Right hindlimb (tissue), 1 donor: Measurements from ENCODE around the gene TMEM165.

Experiments
- DNase-seq: peaks from one replicate; pipeline ENCODE4 v3.0.0-alpha.2; 2018

TMEM165 gene

DNA sequence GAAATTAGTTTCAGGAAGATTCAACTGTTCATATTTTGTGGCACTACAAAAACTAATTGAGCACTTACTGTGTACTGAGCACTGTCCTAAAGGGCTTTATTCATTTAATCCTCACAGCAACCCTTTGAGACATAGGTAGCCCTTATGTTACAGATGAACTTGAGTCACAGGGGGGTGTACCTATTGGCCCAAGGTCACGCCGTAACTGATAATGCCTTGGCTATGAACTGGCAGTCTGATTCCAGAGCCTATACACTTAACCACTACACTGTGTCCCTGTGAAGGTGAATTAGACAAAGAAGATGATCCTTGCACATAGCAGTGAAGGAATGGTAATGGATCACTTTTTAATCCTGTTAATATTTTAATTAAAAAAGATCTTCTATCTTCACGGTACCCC lies 12.0 kb downstream of the TMEM165 start:
- DNase-seq = no peak

DNA sequence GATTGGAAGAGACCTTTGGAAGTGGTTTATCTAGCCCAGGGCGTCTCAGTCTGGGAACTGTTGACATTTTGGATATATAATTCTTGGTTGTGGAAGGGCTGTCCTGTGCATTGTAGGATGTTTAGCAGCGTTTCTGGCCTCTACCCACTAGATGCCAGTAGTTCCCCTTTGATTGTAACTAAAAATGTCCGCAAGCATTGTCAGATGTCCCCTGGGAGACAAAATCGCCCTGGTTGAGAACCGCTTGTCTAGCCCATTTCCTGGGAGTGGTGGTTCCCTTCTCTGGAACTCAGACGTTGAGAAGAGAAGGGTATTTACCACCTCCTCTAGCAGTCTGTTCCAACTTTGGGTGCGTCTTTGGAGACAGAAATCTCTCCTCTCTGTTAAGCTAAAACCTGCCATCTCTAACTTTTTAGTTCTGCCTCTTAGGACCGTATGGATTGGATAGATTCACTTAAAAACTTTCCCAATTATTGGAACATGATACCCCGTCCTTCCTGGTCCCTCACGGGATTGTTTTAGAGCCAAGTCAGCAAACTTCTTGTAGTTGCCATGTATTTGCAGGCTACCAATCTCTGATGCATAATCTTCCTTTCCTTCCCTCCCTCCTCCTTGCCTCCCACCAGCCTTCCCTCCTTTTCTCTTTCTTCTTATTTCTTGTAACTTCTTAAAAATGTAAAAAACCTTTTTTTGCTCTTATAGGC lies 13.9 kb downstream of the TMEM165 start:
- DNase-seq = no peak

DNA sequence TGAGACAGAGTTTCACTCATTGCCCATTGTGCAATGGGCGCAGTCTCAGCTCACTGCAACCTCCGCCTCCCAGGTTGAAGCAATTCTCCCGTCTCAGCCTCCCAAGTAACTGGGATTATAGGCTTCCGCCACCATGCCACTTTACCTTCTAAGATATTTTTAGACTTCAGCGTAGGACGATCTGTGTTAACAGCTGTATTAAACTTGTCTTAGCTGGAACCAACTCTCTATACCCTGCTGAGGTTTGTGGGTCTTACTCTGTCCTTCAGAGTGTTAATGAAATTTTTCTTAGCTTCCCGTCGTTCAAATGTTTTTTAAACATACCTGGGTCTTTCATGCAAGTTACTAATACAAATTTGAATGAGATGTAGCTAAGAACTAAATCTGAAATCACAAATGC lies 14.7 kb downstream of the TMEM165 start:
- DNase-seq = no peak

DNA sequence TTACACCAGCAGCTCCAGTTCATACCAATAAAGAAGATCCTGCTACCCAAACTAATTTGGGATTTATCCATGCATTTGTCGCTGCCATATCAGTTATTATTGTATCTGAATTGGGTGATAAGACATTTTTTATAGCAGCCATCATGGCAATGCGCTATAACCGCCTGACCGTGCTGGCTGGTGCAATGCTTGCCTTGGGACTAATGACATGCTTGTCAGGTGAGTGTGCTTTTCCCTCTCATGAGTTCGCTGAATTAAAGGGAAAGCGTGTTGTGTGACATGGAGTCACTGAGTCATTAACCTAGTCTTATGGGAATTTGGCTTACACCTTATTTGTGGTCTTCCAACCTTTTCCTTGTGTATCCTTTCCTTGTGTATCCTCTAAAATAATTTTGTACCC lies 15.9 kb downstream of the TMEM165 start:
- DNase-seq = no peak

DNA sequence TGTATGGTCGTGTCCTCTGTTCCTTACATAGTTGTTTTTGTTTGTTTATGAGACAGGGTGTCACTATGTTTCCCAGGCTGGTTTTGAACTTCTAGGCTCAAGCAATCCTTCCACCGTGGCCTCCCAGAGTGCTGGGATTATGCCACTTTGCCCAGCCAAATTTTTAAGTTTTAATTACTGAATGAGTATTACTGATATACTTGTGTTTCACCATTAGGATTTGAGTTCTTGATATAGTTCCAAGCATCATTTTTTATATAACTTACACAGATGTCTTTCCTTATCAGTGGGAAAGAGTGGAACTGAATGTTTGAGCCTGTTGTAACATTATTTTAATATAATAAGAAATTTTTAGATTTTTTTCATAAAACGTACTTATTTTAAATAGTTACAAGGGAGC lies 20.4 kb downstream of the TMEM165 start:
- DNase-seq = no peak

DNA sequence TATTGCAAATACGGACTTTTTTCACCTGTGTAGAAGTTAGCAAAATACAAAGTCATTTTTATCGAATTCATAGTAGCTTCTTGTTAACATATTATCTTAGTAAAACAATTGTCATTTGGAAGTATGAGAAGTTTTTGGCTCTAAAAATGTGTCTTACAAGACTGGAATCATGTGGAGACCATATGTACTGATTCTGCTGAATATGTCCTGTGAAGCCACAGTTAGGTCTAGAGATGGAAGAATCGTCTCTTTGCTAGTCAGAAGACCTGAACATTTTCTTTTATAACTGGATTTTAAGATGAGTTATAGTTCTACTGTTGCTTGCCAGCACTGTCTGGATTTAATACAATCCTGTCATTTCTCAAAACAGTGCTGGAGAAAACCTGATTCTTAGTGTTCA lies 29.0 kb downstream of the TMEM165 start:
- DNase-seq = no peak

DNA sequence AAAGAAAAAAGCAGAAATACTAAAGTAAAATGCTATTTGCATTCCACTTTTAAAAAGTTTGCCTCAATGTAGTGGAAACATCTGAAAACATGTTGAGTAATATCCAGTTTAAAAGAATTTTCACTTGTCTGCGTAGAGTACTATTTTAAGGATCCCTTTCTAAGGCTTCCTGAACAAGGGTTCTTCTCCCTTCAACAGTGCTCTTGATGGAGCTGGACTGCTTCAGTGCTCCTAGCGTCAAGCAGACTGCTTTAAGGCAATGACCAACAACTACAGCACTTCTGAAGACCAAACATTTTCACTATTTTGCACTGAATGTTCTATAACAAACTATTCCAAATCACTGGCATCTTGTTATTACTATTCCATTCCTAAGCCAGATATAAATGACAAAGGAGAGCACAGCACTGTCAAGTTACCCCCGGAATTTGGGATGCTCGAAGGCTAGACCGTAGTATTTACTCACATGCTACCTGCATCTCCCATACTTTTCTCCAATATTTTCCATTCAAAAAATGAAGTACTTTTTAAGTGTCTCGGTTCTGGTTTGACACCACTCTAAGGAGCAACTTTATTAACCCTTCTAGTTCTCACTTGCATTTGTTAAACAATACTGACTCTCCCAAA lies 36.1 kb downstream of the TMEM165 start:
- no peak for DNase-seq

DNA sequence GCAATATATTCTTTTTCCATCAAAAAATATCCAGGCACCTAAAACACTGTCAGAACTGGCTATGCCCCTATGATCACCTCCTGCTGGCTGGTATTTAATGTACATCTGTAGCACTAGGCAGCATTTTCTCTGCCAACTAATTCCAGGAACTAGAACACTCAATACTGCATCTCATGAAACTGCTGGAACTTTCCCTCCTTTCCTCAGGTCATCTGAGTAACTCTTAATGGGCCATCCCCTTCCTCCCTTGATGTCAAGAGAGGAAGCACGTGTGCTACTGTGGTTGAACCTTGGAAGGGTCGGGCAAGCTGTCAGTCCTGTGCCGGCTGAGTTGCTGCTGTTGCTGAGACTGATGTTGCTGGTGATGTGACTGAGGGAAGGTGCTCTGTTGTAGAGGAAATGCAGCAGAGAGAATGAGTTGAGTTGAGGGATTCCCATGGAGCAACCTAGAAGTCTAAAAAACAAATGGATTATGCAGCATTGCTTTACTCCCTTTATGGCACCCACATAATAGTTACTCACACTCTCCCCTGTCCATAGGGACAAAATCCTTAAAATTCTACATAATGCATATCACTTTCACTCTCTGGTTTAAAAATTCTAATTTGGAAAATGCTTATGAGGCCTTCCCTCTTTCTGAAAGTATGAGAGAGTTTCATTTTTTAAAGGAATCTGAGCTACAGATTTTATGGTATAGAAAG lies 39.5 kb downstream of the TMEM165 start:
- DNase-seq = no peak

DNA sequence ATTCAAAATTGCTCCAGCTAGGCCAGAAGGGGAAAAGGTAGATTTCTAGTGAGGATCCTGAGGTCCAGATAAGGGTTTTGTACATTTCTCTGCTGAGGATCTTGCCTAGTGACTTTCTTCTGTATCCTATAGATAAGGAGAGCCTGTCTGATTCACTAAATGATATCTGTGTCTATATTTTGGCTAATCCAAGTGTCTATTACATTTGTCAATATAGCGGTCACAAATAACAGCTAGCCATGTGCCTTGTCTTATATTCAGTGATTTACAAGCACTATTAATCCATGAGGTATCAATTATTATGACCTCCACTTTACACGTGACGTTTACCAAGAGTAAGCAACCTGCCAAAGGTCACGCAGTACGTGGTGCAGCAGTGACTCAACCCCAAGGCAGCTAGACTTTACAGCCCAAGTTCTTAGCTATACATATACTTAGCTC lies 41.6 kb downstream of the TMEM165 start:
- no peak for DNase-seq

DNA sequence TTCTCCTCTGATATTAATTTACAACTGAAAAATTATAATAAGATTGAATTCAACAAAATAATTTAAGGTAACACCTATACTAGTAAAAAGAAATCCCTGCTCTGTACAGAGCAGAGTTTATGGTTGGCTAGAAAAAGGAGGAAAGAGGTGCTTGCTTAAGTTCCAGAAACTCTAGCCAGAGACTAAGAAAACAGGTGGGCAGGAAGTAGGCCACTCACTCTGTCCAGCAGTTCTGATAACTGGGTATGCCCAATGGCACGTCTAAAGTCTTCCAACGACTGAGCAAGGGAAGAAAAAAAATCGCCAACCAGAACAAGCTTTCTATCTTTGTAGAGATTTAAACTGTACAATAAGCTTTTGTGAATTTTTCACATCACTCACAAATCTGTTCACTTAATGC lies 42.1 kb downstream of the TMEM165 start:
- no peak for DNase-seq

DNA sequence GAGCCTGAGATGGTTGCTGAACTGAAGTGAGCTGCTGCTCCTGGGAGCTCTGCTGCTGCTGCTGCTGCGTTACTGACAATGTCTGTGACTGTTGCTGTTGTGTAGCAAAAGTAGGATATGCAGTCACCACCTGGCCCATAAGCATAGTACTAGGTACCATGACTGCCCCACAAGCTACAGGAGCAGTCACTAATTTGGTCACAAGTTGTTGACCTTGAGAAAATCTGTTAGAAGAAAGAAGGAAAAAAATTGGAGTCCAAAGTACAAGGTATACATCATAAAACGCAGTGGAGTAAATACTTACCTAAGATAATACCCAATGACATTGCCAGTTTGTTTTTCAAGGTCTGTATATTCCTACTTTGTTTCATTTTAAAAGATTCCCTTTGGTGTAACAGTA lies 42.6 kb downstream of the TMEM165 start:
- DNase-seq = no peak

DNA sequence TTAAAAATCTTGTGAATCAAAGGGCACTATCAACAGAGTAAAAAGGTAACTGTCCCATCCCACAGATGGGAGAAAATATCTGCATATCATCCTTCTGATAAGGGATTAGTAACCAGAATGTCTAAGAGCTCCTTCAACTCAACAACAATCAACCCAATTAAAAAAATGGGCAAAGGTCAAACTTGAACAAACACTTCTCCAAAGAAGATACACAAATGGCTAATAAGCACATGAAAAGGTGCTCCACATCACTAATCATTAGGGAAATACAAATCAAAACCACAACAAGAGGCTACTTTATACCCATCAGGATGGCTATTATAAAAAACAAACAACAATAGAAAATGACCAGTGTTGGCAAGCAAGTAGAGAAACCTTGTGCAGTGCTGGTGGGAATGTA lies 43.3 kb downstream of the TMEM165 start:
- DNase-seq = no peak

DNA sequence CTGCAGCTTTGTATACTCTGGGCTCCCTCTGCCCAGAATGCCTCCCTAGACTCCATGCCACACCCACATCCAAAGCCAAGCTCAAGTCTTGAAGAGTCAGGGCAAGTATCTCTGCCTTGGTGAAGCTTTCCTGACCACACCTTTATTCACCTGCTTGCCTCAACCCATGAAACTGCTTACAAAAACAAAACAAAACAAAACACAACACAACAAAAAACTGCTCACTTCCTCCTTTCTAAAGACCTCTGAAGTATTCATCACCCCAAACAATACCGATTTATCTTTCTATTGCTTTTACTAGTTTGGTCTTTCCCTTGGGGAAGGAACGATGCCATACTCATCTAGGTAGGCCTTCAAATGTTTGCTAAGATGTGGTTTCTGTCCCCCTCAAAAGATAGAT lies 45.0 kb downstream of the TMEM165 start:
- no peak for DNase-seq

DNA sequence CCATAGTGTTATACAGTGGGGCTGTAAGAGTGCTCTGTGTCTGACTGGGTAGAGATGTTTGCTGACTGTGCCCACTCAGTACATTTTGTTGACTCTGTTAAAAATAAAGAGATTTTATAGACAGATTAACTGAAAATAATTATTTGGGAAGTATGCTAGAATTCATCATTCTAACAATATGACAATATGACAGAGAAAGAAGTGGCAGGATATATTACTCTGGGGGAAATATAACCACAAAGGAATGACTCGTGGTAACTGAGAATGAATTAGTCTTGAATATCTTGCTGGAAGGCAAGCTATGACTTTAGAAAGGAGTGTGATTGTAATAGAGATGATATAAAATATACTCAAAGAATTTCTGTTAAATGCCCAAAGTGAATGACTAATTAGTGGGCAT lies 46.8 kb downstream of the TMEM165 start:
- no peak for DNase-seq

DNA sequence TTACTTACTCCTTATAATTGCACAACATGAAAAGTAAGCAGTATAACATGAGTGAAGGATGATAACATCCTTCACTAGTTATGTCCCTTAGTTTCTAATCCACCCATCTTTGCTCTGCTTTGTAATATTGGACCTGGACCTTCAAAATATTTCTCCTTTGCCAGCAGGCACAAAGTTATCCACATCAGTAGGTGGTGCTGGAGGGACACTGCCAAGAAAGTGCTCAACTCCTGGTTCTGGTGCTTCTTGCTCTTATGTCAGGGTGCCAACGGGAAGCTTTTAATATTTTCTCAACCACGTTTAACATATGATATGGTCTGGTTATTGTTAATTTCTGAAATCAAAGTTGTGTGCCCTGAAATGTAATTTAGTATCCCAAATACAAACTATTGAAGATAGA lies 49.1 kb downstream of the TMEM165 start:
- no peak for DNase-seq

DNA sequence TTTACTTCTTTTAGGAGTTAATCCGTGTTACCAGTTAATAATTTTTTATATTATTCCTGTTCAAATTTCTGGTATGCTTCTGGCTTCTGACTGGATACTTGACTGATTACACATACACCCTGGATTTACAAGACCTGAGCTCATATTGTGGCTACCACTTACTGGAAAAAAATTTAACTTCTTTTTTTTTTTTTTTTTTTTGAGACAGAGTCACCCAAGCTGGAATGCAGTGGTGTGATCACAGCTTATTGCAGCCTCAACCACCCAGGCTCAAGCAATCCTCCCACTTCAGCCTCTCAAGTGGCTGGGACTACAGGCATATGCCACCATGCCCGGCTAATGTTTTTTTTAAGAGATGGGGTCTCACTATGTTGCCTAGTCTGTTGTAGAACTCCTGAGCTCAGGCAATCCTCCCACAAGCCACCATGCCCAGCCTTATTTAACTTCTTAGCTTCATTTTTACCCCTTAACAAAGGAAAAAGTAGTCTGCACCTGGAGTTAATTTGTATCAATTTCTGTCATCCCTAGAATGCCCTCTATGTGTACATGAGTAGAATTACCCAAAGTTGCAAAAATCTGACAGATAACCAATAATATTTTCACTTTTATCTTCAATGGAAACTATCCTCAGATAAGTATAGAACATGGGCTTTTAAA lies 50.3 kb downstream of the TMEM165 start:
- DNase-seq = no peak

DNA sequence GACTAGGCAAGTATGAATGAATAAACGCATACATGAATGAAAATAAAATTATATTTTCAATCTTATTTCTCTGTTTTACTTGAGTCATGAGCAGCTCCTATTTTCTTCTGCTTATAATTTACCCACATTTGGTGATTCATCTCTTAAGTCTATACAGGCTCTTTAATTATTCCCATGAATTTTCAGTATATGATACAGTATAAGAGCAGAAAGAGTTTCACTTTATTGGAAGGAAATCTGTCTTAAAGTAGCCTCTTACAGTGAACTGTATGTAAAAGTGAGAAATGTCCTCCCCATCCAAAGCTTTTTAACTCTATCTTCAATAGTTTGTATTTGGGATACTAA lies 50.8 kb downstream of the TMEM165 start:
- no peak for DNase-seq

DNA sequence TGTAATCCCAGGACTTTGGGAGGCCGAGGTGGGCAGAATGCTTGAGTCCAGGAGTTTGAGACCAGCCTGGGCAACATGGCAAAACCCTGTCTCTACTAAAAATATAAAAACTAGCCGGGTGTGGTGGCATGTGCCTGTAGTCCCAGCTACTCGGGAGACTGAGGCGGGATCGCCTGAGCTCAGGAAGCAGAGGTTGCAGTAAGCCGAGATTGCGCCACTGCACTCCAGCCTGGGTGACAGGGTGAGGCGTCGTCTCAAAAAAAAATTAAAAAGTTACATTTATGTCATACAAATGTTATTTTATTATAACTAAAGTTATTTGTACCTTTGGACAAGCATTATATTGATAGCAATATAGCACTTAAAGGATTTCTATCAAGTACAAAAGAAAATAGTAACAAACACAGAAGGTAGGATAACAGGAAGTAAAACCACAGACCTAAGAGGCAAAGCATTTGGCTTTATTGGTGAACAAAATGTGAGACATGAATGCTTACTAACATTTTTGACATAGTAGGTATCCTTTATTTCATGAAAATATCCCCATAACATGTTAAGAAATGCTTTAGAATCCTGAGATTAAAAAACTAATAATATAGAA lies 51.5 kb downstream of the TMEM165 start:
- DNase-seq = no peak

DNA sequence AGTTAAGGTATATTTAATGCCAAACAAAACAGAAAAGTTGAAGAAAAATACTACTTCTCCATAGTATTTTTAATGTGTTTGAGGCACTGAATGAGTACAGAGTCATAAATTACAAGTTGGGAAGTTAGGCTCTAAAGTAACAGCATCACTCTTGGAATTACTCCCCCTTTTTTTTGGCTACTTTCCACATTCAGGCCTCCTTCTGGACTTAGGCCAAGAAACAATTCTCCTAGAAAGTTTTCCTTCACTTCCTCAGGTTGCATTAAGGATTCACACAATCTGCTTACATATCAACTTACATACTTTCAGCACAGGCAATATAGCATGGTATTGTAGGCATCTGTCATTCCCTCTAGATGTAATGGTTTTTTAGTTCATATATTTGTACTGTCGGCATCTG lies 52.1 kb downstream of the TMEM165 start:
- DNase-seq = no peak

DNA sequence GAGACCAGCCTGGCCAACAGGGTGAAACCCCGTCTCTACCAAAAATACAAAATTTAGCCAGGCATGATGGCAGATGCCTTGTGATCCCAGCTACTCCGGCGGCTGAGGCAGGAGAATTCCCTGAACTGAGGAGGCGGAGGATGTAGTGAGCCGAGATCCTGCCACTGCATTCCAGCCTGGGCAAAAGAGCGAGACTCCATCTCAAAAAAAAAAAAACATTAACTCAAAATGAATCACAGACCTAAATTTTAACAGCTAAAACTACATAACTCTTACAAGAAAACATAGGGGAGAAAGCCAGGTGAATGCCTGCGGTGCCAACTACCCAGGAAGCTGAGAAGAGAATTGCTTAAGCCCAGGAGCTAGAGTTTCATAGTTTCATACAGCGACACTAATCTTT lies 54.8 kb downstream of the TMEM165 start:
- no peak for DNase-seq

DNA sequence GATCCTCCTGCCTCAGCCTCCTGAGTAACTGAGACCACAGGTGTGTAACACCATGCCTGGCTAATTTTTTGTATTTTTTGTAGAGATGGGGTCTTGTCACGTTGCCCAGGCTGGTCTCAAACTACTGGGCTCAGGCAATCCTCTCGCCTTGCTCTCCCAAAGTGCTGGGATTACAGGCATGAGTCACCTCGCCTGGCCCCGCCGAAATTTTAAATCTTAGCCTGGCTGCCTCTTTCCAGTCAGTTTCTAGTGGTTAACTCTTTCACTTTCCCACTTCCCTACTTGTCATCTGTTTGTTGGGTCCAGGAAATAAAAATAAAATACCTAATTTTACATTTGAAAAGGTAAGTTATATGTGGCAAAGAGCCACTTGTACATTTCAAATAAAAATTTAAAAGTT lies 62.4 kb downstream of the TMEM165 start:
- DNase-seq = no peak

DNA sequence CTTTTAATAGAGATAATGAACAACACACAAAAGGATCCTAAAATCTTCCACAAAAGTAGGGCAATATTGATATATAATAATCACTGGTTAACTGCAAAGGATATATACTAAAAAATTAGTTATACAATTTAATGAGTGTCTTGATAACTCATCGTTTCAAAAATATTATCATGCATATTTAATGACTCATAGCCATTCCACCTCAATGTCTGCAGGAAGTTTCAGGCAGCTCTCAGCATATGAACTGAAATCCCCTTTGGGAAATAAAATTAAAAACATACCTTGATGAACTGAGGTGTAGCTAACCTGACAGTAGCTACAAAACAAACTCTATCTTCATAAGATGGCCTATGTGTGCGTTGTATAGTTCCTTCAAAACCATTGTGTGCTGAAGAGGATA lies 62.9 kb downstream of the TMEM165 start:
- no peak for DNase-seq

DNA sequence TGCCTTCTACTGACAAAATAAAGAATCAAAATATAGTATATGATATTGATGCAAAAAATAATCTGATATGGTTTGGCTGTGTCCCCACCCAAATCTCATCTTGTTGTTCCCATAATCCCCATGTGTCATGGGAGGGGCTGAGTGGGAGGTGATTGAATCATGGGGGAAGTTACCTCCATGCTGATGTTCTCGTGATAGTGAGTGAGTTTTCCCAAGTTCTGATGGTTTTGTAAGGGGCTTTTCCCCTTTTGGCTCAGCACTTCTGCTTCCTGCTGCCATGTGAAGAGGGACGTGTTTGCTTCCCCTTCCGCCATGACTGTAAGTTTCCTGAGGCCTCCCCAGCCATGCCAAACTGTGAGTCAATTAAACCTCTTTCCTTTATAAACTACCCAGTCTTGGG lies 70.2 kb downstream of the TMEM165 start:
- DNase-seq = no peak

DNA sequence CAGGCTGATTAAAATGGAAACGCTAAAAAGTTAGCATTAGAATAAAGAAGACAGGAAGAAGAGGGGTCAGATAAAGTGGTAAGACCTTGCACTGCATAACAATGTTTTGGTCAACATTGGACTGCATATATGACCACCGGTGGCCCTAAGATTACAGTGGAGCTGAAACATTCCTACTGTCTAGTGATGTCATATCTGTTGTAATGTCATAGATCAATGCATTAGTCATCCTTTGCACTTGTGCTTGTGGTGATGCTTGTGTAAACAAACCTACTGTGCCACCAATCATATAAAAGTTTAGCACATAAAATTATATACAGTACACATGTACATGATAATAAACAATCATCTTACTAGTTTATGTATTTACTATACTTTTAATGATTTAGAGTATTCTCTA lies 73.0 kb downstream of the TMEM165 start:
- no peak for DNase-seq
